Hepatocyte (in vitro differentiated cells): ENCODE results near the gene MICAL3. TPM values are rescaled to one million over a fixed set of nuclear protein-coding genes. Genes with fewer than 3 reads are reported as not detected.

Experiments
- DNase-seq: peaks from one replicate; pipeline ENCODE4 v3.0.0-alpha.2; 2016; ENCODE audit warnings: low spot score
- H2AFZ ChIP-seq: fragments of 200-600 bp; sonication (generic); 2 replicates; pipeline ENCODE4 v1.6.0; 2016; ENCODE audit warnings: antibody characterized with exemption, mild to moderate bottlenecking
- H3K27ac ChIP-seq: fragments of 200-600 bp; sonication (generic); 2 replicates; pipeline ENCODE4 v1.5.1; 2016; ENCODE audit warnings: mild to moderate bottlenecking
- H3K27me3 ChIP-seq: fragments of 200-600 bp; sonication (generic); 2 replicates; pipeline ENCODE4 v1.6.1; 2016
- H3K36me3 ChIP-seq: fragments of 200-600 bp; sonication (generic); replicated peaks from 2 replicates; pipeline ENCODE4 v1.5.1; 2016; ENCODE audit warnings: low read depth; ENCODE audit not compliant: insufficient read depth
- H3K4me1 ChIP-seq: fragments of 200-600 bp; sonication (generic); 2 replicates; pipeline ENCODE4 v1.5.1; 2016; ENCODE audit warnings: mild to moderate bottlenecking, moderate library complexity; ENCODE audit not compliant: insufficient read depth
- H3K4me2 ChIP-seq: fragments of 200-600 bp; sonication (generic); 2 replicates; pipeline ENCODE4 v1.6.0; 2016
- H3K4me3 ChIP-seq: fragments of 200-600 bp; sonication (generic); 2 replicates; pipeline ENCODE4 v1.5.1; 2016; ENCODE audit warnings: mild to moderate bottlenecking
- H3K79me2 ChIP-seq: fragments of 200-600 bp; sonication (generic); 2 replicates; pipeline ENCODE4 v1.6.0; 2017; ENCODE audit warnings: mild to moderate bottlenecking
- H3K9me2 ChIP-seq: fragments of 200-600 bp; sonication (generic); replicated peaks from 2 replicates; pipeline ENCODE4 v1.6.0; 2017; ENCODE audit warnings: mild to moderate bottlenecking; ENCODE audit not compliant: insufficient read depth
- H3K9me3 ChIP-seq: fragments of 200-600 bp; sonication (generic); 2 replicates; pipeline ENCODE4 v1.5.1; 2016; ENCODE audit warnings: low read depth, mild to moderate bottlenecking
- H4K20me1 ChIP-seq: fragments of 200-600 bp; sonication (generic); 2 replicates; pipeline ENCODE4 v1.6.0; 2016; ENCODE audit warnings: mild to moderate bottlenecking; ENCODE audit not compliant: insufficient read depth, poor library complexity, severe bottlenecking
- CTCF ChIP-seq: fragments of 200-600 bp; sonication (generic); IDR thresholded peaks from 2 replicates; pipeline ENCODE4 v1.5.1; 2016; ENCODE audit warnings: antibody characterized with exemption, mild to moderate bottlenecking; ENCODE audit not compliant: poor library complexity
- EZH2 ChIP-seq: fragments of 200-600 bp; sonication (generic); IDR thresholded peaks from 2 replicates; pipeline ENCODE4 v1.6.1; 2016; ENCODE audit warnings: antibody characterized with exemption, mild to moderate bottlenecking, borderline replicate concordance
- EZH2phosphoT487 ChIP-seq: fragments of 200-600 bp; sonication (generic); IDR thresholded peaks from one replicate; pipeline ENCODE4 v1.6.1; 2018; ENCODE audit warnings: antibody characterized with exemption, mild to moderate bottlenecking, low read depth, moderate library complexity; ENCODE audit not compliant: unreplicated experiment, severe bottlenecking
- WGBS: methylation state at CpG from one replicate; pipeline ENCODE4 v1.1.6; 2016; ENCODE audit warnings: low lambda C conversion rate; ENCODE audit errors: missing lambda C conversion rate; 5-methylcytosine and 5-hydroxymethylcytosine counted together
- polyA plus RNA-seq: library from polyadenylated mRNA; unstranded; fragments of >200 nt; fragmentation: Nextera tagmentation; extraction: Ambion mirVana; gene quantifications from 2 replicates; pipeline ENCODE4 v1.2.1, GENCODE V29; 2016
- total RNA-seq: library from RNA; depleted of rRNA; stranded (reverse); fragments of >200 nt; gene quantifications from 2 replicates; pipeline ENCODE4 v1.2.3, GENCODE V29; 2014

The MICAL3 gene
- total and polyA plus RNA-seq, 2 experiments from 2014 or later, result 4.6 to 22.7 TPM

- DNase-seq, result no peak
- Histone ChIP-seq H3K4me2 (no peak overlapping the region), H3K9me2 (no peaks in the 10 kb centered on the region), H3K9me3 (no peaks in the 10 kb centered on the region), H3K27me3 (no peaks in the 10 kb centered on the region), H3K4me3 (no peak overlapping the region), H2AFZ (no peak overlapping the region), H3K27ac (peak overlapping the region; percentile 84), H3K4me1 (peaks cover 15% of the 10 kb centered on the region), H4K20me1 (no peaks in the 10 kb centered on the region), H3K36me3 (no peaks in the 10 kb centered on the region), H3K79me2 (no peaks in the 10 kb centered on the region)
- TF ChIP-seq CTCF (no peak), EZH2phosphoT487 (no peak), EZH2 (no peak)
- whole genome bisulfite sequencing, result 72% methylated on average over 8 of the region's 8 CpGs
These were observed 154.0 kb downstream of the MICAL3 start for GRCh38 chr22:17870407-17870806.

- Histone ChIP-seq H2AFZ (no peak overlapping the region), H3K36me3 (no peaks in the 10 kb centered on the region), H3K4me3 (no peak overlapping the region), H3K27ac (peak overlapping the region; percentile 84), H3K9me2 (no peaks in the 10 kb centered on the region), H3K4me1 (peaks cover 15% of the 10 kb centered on the region), H4K20me1 (no peaks in the 10 kb centered on the region), H3K9me3 (no peaks in the 10 kb centered on the region), H3K27me3 (no peaks in the 10 kb centered on the region), H3K79me2 (no peaks in the 10 kb centered on the region), H3K4me2 (peak overlapping the region; percentile 12)
- TF ChIP-seq EZH2phosphoT487 (no peak), EZH2 (no peak), CTCF (no peak)
- WGBS, result 84% methylated on average over 9 of the region's 9 CpGs
- peak; percentile 39 for DNase-seq
These were observed 154.9 kb downstream of the MICAL3 start for GRCh38 chr22:17869285-17870096.

- TF ChIP-seq EZH2 (no peak), EZH2phosphoT487 (no peak), CTCF (no peak)
- Histone ChIP-seq H3K27me3 (no peaks in the 10 kb centered on the region), H3K4me1 (peaks cover 15% of the 10 kb centered on the region), H3K27ac (no peak overlapping the region), H3K36me3 (no peaks in the 10 kb centered on the region), H3K9me3 (no peaks in the 10 kb centered on the region), H4K20me1 (no peaks in the 10 kb centered on the region), H2AFZ (no peak overlapping the region), H3K79me2 (no peaks in the 10 kb centered on the region), H3K4me2 (no peak overlapping the region), H3K4me3 (no peak overlapping the region), H3K9me2 (no peaks in the 10 kb centered on the region)
- DNase-seq, result no peak
- 90% methylated on average over 10 of the region's 10 CpGs for WGBS
These were observed 155.6 kb downstream of the MICAL3 start for GRCh38 chr22:17868771-17869170.
